SK-N-SH treated with all-trans-retinoic acid at 6 μM for 48 hours (cell line): Measurements from ENCODE around the gene HTR4.

Experiments
- ATAC-seq: fragments of 200-7000 bp; cut with Tn5 transposase; 3 replicates; pipeline ENCODE4 v1.9.1; 2020; ENCODE audit warnings: mild to moderate bottlenecking, moderate library complexity
- ARNTL ChIP-seq: fragments of 450-650 bp; formaldehyde crosslinking; IDR thresholded peaks from 2 replicates; pipeline ENCODE4 v1.5.0; 2020; ENCODE audit warnings: low read depth, mild to moderate bottlenecking, moderate library complexity, borderline replicate concordance
- BACH2 ChIP-seq: fragments of 250-450 bp; sonication (Bioruptor Pico); IDR thresholded peaks from 2 replicates; pipeline ENCODE4 v1.9.0; 2021; ENCODE audit warnings: mild to moderate bottlenecking, borderline replicate concordance
- CSDC2 ChIP-seq: fragments of 250-450 bp; sonication (Bioruptor Pico); IDR thresholded peaks from 2 replicates; pipeline ENCODE4 v1.5.0; 2020; ENCODE audit warnings: mild to moderate bottlenecking, moderate library complexity
- ESRRG ChIP-seq: fragments of 250-450 bp; sonication (Bioruptor Pico); IDR thresholded peaks from 2 replicates; pipeline ENCODE4 v1.6.1; 2021; ENCODE audit warnings: mild to moderate bottlenecking
- ISL1 ChIP-seq: fragments of 250-450 bp; sonication (Bioruptor Pico); IDR thresholded peaks from 2 replicates; pipeline ENCODE4 v2.1.2; 2022; ENCODE audit warnings: mild to moderate bottlenecking, moderate library complexity
- OSR1 ChIP-seq: fragments of 250-450 bp; sonication (Bioruptor Pico); IDR thresholded peaks from 2 replicates; pipeline ENCODE4 v1.8.0; 2022; ENCODE audit warnings: moderate library complexity, mild to moderate bottlenecking, inconsistent platforms
- PPARA ChIP-seq: fragments of 250-450 bp; sonication (Bioruptor Pico); IDR thresholded peaks from 2 replicates; pipeline ENCODE4 v1.5.0; 2020; ENCODE audit warnings: mild to moderate bottlenecking, borderline replicate concordance
- RARB ChIP-seq: fragments of 250-450 bp; sonication (Bioruptor Pico); IDR thresholded peaks from 2 replicates; pipeline ENCODE4 v1.8.0; 2021; ENCODE audit warnings: mild to moderate bottlenecking, moderate library complexity
- SNAI2 ChIP-seq: fragments of 250-450 bp; sonication (Bioruptor Pico); IDR thresholded peaks from 2 replicates; pipeline ENCODE4 v1.5.0; 2020; ENCODE audit warnings: mild to moderate bottlenecking, moderate library complexity
- TCF4 ChIP-seq: fragments of 250-450 bp; sonication (Bioruptor Pico); IDR thresholded peaks from 2 replicates; pipeline ENCODE4 v1.8.0; 2021; ENCODE audit warnings: mild to moderate bottlenecking, moderate library complexity, borderline replicate concordance
- ZC3H10 ChIP-seq: fragments of 250-450 bp; sonication (Bioruptor Pico); IDR thresholded peaks from 2 replicates; pipeline ENCODE4 v1.5.1; 2021; ENCODE audit warnings: mild to moderate bottlenecking, moderate library complexity
- ZFP3 ChIP-seq: fragments of 250-450 bp; sonication (Bioruptor Pico); IDR thresholded peaks from 2 replicates; pipeline ENCODE4 v1.5.0; 2020; ENCODE audit warnings: mild to moderate bottlenecking, moderate library complexity
- ZFP30 ChIP-seq: fragments of 450-650 bp; formaldehyde crosslinking; IDR thresholded peaks from 2 replicates; pipeline ENCODE4 v1.5.0; 2022; ENCODE audit warnings: mild to moderate bottlenecking, moderate library complexity
- ZNF565 ChIP-seq: fragments of 450-650 bp; formaldehyde crosslinking; conservative IDR thresholded peaks from 2 replicates; pipeline ENCODE4 v1.5.0; 2020; ENCODE audit warnings: low read depth, mild to moderate bottlenecking, moderate library complexity
- ZNF70 ChIP-seq: fragments of 450-650 bp; formaldehyde crosslinking; IDR thresholded peaks from 2 replicates; pipeline ENCODE4 v1.5.0; 2020; ENCODE audit warnings: mild to moderate bottlenecking, moderate library complexity
- TF ChIP-seq, protein P1 (sequence below): fragments of 250-450 bp; sonication (Bioruptor Pico); IDR thresholded peaks from 2 replicates; pipeline ENCODE4 v1.5.1; 2020; ENCODE audit warnings: low read depth, mild to moderate bottlenecking, moderate library complexity
- TF ChIP-seq, protein P2 (sequence below): fragments of 250-450 bp; sonication (Bioruptor Pico); IDR thresholded peaks from 2 replicates; pipeline ENCODE4 v1.8.0; 2021; ENCODE audit warnings: low read depth, mild to moderate bottlenecking, moderate library complexity, borderline replicate concordance
- TF ChIP-seq, protein P3 (sequence below): fragments of 250-450 bp; sonication (Bioruptor Pico); IDR thresholded peaks from 2 replicates; pipeline ENCODE4 v1.5.1; 2021; ENCODE audit warnings: mild to moderate bottlenecking, moderate library complexity
- TF ChIP-seq, protein P4 (sequence below): fragments of 250-450 bp; sonication (Bioruptor Pico); IDR thresholded peaks from 2 replicates; pipeline ENCODE4 v1.5.0; 2020; ENCODE audit warnings: mild to moderate bottlenecking, moderate library complexity

HTR4 gene

DNA sequence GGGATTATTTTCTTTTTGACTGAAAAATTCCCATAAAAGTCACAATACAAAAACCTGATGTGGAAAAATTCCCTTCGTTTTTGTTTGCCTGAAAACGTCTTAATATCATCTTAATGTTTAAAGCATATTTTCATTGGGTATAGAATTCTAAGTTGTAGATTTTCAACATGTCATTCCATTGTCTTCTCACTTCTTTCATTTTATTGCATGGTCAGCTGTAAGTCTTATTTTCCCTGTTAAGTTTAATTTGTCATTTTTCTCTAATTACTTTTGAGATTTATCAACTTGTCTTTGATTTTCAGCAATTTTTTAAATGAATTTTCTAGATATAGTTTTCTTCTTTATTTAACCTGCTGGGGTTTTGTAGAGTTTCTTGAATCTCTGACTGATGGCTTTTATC, 138.9 kb downstream of the HTR4 start (continued):
- TF ChIP-seq, protein P1, sequence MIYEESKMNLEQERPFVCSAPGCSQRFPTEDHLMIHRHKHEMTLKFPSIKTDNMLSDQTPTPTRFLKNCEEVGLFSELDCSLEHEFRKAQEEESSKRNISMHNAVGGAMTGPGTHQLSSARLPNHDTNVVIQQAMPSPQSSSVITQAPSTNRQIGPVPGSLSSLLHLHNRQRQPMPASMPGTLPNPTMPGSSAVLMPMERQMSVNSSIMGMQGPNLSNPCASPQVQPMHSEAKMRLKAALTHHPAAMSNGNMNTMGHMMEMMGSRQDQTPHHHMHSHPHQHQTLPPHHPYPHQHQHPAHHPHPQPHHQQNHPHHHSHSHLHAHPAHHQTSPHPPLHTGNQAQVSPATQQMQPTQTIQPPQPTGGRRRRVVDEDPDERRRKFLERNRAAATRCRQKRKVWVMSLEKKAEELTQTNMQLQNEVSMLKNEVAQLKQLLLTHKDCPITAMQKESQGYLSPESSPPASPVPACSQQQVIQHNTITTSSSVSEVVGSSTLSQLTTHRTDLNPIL (CRISPR knock-in tag) = no peak
- TF ChIP-seq OSR1 (CRISPR knock-in tag) (no peak), ZNF565 (CRISPR knock-in tag) (no peak)

DNA sequence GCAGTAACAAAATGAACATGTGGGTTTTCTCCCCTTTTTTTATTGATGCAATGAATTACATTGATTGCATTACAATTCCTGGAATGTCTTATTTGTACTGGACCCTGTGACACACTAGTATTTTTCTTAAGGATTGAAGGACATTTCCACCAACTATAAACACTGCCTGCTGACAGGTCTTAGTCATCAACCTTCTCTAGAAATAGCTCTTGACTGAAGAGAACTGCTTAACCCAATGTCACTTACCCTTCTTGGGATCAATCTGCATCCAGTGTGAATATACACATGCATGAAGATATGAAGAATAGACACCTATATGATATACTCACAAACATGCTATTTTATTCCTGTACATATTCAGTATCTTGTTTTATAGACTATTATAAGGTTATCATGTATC, 140.0 kb downstream of the HTR4 start:
- no peak for ATAC-seq
- TF ChIP-seq CSDC2 (CRISPR knock-in tag) (no peak), ARNTL (CRISPR knock-in tag) (no peak)
- TF ChIP-seq, all 23 proteins: peak for 0

DNA sequence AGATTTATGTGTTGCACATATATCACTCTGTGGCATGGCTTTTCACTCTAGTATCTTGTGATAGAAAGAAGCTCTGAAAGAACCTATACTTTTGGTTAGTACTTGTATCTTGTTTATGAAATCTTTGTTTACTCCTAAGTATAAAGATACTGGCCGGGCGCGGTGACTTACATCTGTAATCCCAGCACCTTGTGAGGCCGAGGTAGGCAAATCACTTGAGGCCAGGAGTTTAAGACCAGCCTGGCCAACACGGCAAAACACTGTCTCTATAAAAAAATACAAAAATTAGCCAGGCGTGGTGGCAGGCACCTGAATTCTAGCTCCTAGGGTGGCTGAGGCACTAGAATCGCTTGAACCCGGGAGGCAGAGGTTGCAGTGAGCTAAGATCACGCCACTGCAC, 141.8 kb downstream of the HTR4 start:
- TF ChIP-seq ZFP30 (CRISPR knock-in tag) (no peak), ZFP3 (CRISPR knock-in tag) (no peak), ESRRG (no peak)
- TF ChIP-seq, protein P2, sequence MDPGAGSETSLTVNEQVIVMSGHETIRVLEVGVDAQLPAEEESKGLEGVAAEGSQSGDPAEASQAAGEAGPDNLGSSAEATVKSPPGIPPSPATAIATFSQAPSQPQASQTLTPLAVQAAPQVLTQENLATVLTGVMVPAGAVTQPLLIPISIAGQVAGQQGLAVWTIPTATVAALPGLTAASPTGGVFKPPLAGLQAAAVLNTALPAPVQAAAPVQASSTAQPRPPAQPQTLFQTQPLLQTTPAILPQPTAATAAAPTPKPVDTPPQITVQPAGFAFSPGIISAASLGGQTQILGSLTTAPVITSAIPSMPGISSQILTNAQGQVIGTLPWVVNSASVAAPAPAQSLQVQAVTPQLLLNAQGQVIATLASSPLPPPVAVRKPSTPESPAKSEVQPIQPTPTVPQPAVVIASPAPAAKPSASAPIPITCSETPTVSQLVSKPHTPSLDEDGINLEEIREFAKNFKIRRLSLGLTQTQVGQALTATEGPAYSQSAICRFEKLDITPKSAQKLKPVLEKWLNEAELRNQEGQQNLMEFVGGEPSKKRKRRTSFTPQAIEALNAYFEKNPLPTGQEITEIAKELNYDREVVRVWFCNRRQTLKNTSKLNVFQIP (CRISPR knock-in tag) = no peak
- TF ChIP-seq, protein P1 (CRISPR knock-in tag) = no peak
- TF ChIP-seq, protein P3, sequence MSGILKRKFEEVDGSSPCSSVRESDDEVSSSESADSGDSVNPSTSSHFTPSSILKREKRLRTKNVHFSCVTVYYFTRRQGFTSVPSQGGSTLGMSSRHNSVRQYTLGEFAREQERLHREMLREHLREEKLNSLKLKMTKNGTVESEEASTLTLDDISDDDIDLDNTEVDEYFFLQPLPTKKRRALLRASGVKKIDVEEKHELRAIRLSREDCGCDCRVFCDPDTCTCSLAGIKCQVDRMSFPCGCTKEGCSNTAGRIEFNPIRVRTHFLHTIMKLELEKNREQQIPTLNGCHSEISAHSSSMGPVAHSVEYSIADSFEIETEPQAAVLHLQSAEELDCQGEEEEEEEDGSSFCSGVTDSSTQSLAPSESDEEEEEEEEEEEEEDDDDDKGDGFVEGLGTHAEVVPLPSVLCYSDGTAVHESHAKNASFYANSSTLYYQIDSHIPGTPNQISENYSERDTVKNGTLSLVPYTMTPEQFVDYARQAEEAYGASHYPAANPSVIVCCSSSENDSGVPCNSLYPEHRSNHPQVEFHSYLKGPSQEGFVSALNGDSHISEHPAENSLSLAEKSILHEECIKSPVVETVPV (CRISPR knock-in tag) = no peak
- ATAC-seq = no peak

DNA sequence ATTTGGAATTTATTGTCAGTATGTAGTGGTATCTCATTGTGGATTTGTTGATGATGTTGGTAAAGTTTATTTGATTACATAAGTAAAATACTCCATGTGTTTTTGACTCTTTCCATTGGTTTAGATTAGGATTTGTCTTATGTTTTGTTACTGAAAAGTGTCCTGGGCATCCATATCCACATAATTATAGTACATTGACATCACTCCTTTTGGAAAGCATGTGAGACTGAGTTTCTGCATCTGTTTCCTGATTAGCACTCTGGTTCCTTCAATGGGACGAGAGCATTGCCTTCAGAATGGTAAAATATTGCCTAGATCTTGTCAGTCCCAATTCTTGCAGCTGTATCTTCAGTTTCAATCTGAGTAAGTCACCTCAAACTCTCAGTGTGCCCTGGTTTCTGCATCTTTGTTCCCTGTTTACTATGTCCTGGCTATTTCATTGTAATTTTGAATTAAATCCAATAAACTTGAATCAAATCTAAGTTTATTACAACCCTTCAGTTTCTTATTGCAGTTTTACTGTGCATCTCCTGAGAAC, 142.4 kb downstream of the HTR4 start:
- no peak for ATAC-seq
- TF ChIP-seq, protein P3 (CRISPR knock-in tag) = no peak
- TF ChIP-seq ZC3H10 (no peak), BACH2 (CRISPR knock-in tag) (no peak), PPARA (no peak), CSDC2 (CRISPR knock-in tag) (no peak), ESRRG (no peak), TCF4 (CRISPR knock-in tag) (no peak), OSR1 (CRISPR knock-in tag) (no peak), SNAI2 (no peak), ZFP30 (CRISPR knock-in tag) (no peak), ZNF70 (CRISPR knock-in tag) (no peak), ISL1 (CRISPR knock-in tag) (no peak), RARB (CRISPR knock-in tag) (no peak)
- TF ChIP-seq, protein P1 (CRISPR knock-in tag) = no peak
- TF ChIP-seq, protein P4, sequence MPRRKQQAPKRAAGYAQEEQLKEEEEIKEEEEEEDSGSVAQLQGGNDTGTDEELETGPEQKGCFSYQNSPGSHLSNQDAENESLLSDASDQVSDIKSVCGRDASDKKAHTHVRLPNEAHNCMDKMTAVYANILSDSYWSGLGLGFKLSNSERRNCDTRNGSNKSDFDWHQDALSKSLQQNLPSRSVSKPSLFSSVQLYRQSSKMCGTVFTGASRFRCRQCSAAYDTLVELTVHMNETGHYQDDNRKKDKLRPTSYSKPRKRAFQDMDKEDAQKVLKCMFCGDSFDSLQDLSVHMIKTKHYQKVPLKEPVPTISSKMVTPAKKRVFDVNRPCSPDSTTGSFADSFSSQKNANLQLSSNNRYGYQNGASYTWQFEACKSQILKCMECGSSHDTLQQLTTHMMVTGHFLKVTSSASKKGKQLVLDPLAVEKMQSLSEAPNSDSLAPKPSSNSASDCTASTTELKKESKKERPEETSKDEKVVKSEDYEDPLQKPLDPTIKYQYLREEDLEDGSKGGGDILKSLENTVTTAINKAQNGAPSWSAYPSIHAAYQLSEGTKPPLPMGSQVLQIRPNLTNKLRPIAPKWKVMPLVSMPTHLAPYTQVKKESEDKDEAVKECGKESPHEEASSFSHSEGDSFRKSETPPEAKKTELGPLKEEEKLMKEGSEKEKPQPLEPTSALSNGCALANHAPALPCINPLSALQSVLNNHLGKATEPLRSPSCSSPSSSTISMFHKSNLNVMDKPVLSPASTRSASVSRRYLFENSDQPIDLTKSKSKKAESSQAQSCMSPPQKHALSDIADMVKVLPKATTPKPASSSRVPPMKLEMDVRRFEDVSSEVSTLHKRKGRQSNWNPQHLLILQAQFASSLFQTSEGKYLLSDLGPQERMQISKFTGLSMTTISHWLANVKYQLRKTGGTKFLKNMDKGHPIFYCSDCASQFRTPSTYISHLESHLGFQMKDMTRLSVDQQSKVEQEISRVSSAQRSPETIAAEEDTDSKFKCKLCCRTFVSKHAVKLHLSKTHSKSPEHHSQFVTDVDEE (CRISPR knock-in tag) = no peak
- TF ChIP-seq, protein P2 (CRISPR knock-in tag) = no peak
